ENCODE results near the gene TMEM186. TPM values are rescaled to one million over a fixed set of nuclear protein-coding genes. Genes with fewer than 3 reads are reported as not detected.

The TMEM186 gene
- polyA plus RNA-seq, 1 of the 3 experiments (the other 2 are of a cell fraction): 13.2 TPM

DNA sequence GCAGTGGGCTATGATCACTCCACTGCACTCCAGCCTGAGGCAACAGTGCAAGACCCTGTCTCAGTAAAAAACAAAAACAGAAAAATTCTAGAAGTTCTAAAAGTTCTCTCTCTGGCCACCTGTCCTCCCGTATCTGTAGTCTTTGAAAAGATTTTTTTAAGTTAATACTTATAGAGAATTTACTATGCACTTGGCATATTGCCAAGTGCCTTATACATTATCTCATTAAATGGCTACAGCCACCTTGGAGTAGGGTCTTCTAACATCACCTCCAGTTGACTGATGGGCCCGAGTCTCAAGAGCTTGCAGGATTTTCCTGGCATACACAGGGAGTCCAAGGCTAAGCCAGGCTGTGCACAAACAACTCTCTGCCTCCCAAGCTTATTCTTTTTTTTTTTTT is 44.7 kb downstream of the TMEM186 start:
- Histone ChIP-seq H3K9me3 (no peaks in the 10 kb centered on the region), H3F3A (replicated peaks; ENCODE audit: insufficient read depth) (no peaks in the 10 kb centered on the region), H3K9me2 (no peaks in the 10 kb centered on the region), H4K20me1 (ENCODE audit: insufficient read depth) (no peaks in the 10 kb centered on the region), H3K9ac (no peak overlapping the region), H3K4me2 (no peak overlapping the region), H3K27ac (ENCODE audit: low read depth in 2 of 2, low read length in 1 of 2) (no peak overlapping the region), H3K36me3 (replicated peaks in 1 of 2; ENCODE audit: control insufficient read depth in 1 of 2, insufficient read depth in 2 of 2, low read length in 1 of 2) (peaks cover 0 to 4% of the 10 kb centered on the region in 2 experiments), H3K4me1 (ENCODE audit: control insufficient read depth in 1 of 2, insufficient read depth in 2 of 2, low read depth in 1 of 2, low read length in 1 of 2) (peaks cover 3 to 6% of the 10 kb centered on the region in 2 experiments; a peak in 2 of 4 replicates), H3K27me3 (ENCODE audit: insufficient read depth) (no peaks in the 10 kb centered on the region), H3K79me2 (ENCODE audit: insufficient read depth) (no peaks in the 10 kb centered on the region), H2AFZ (ENCODE audit: low read depth) (no peak overlapping the region), H3K4me3 (ENCODE audit: low read depth in 2 of 2, low read length in 1 of 2) (no peak overlapping the region)
- ChIA-PET POLR2A (no interaction called here), CTCF (interaction anchor here (0.9 to 1.2 kb wide), 3 partner anchors 13 to 117 kb away, joined by 3 read pairs; no protein-coding TSS in a partner anchor)
- DNase-seq: no peak
- 19% methylated on average over 2 of the region's 2 CpGs for WGBS (ENCODE audit: low lambda C conversion rate)
- TF ChIP-seq MXI1 (IDR thresholded peaks at IDR 0.05; ENCODE audit: low read depth, low read length) (no peak), RCOR1 (IDR thresholded peaks at IDR 0.05; ENCODE audit: low read length) (no peak), EP300 (IDR thresholded peaks at IDR 0.05; ENCODE audit: borderline replicate concordance in 1 of 2, low read depth in 1 of 2, low read length in 1 of 2) (no peak), REST (IDR thresholded peaks at IDR 0.05; ENCODE audit: low read depth, low read length) (no peak), NFIC (IDR thresholded peaks at IDR 0.05; ENCODE audit: borderline replicate concordance) (peak; percentile 36; the same call in 1 of the 2 replicates)
- TF ChIP-seq, protein P1, sequence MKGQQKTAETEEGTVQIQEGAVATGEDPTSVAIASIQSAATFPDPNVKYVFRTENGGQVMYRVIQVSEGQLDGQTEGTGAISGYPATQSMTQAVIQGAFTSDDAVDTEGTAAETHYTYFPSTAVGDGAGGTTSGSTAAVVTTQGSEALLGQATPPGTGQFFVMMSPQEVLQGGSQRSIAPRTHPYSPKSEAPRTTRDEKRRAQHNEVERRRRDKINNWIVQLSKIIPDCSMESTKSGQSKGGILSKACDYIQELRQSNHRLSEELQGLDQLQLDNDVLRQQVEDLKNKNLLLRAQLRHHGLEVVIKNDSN (IDR thresholded peaks at IDR 0.05; ENCODE audit: borderline replicate concordance, low read depth): no peak

- H3K36me3 ChIP-seq (replicated peaks in 1 of 2; ENCODE audit: control insufficient read depth in 1 of 2, insufficient read depth in 2 of 2, low read length in 1 of 2): peaks cover 0 to 4% of the 10 kb centered on the region in 2 experiments
- CTCF ChIA-PET: interaction anchor here (0.9 to 1.3 kb wide), 5 partner anchors 11 to 128 kb away, joined by 3 to 4 read pairs (median 3); no protein-coding TSS in a partner anchor
- no peak overlapping the region for H3K9ac ChIP-seq
- H3K4me2 ChIP-seq: no peak overlapping the region
- no peak overlapping the region for H3K4me3 ChIP-seq (ENCODE audit: low read depth in 2 of 2, low read length in 1 of 2)
- H3K9me3 ChIP-seq: no peaks in the 10 kb centered on the region
- H3F3A ChIP-seq (replicated peaks; ENCODE audit: insufficient read depth): no peaks in the 10 kb centered on the region
- H3K27ac ChIP-seq (ENCODE audit: low read depth in 2 of 2, low read length in 1 of 2): no peak overlapping the region
- 56% methylated on average over 13 of the region's 14 CpGs for WGBS (ENCODE audit: low lambda C conversion rate)
- no peaks in the 10 kb centered on the region for H3K79me2 ChIP-seq (ENCODE audit: insufficient read depth)
- no peaks in the 10 kb centered on the region for H4K20me1 ChIP-seq (ENCODE audit: insufficient read depth)
- no peaks in the 10 kb centered on the region for H3K9me2 ChIP-seq
- H2AFZ ChIP-seq (ENCODE audit: low read depth): no peak overlapping the region
- POLR2A ChIA-PET: interaction anchor here (0.6 kb wide), 1 partner anchor 38 kb away, joined by 3 read pairs; no protein-coding TSS in a partner anchor
- no peaks in the 10 kb centered on the region for H3K27me3 ChIP-seq (ENCODE audit: insufficient read depth)
- no peak for DNase-seq
- H3K4me1 ChIP-seq (ENCODE audit: control insufficient read depth in 1 of 2, insufficient read depth in 2 of 2, low read depth in 1 of 2, low read length in 1 of 2): peaks cover 3 to 6% of the 10 kb centered on the region in 2 experiments; a peak in 2 of 4 replicates
- TF ChIP-seq TCF12 (IDR thresholded peaks at IDR 0.05) (peak; percentile 52; the same call in 1 of the 2 replicates), TEAD4 (IDR thresholded peaks at IDR 0.05; ENCODE audit: borderline replicate concordance, insufficient read depth) (peak; percentile 61; the same call in 1 of the 2 replicates), SMC3 (IDR thresholded peaks at IDR 0.05; ENCODE audit: low read depth, low read length) (no peak), NRF1 (IDR thresholded peaks at IDR 0.05; ENCODE audit: low read depth, low read length) (no peak), MAX (IDR thresholded peaks at IDR 0.05; ENCODE audit: low read depth) (0 out of 2 replicates have a peak, but pooled peaks have one; percentile 14), FOSL2 (IDR thresholded peaks at IDR 0.05; ENCODE audit: borderline replicate concordance, low read depth) (peak; percentile 81; the same call in 1 of the 2 replicates), IRF3 (IDR thresholded peaks at IDR 0.05; ENCODE audit: low read depth, low read length) (no peak), PBX3 (IDR thresholded peaks at IDR 0.05) (peak; percentile 62), JUND (IDR thresholded peaks at IDR 0.05) (peak; percentile 82), TAF1 (IDR thresholded peaks at IDR 0.05; ENCODE audit: borderline replicate concordance, low read depth, low read length) (no peak), GATA2 (CRISPR knock-in tag; IDR thresholded peaks at IDR 0.05) (no peak)
- TF ChIP-seq, protein P2, sequence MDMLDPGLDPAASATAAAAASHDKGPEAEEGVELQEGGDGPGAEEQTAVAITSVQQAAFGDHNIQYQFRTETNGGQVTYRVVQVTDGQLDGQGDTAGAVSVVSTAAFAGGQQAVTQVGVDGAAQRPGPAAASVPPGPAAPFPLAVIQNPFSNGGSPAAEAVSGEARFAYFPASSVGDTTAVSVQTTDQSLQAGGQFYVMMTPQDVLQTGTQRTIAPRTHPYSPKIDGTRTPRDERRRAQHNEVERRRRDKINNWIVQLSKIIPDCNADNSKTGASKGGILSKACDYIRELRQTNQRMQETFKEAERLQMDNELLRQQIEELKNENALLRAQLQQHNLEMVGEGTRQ (IDR thresholded peaks at IDR 0.05; ENCODE audit: borderline replicate concordance, low read depth, low read length): no peak
These were observed 45.7 kb downstream of the TMEM186 start for GRCh38 chr16:8751481-8752311.
